Activated T-helper 2 cell treated with anti-CD3 and anti-CD28 coated beads, Interferon-gamma antibody, Interleukin-2, Interleukin-4, amounts not matched to agents 10 μg/mL and 5 μg/mL and 100 μg/mL, durations not matched to agents 14 hours and 24 hours and 36 hours (primary cell): ENCODE measurements around the gene RRP9. TPM values are rescaled to one million over a fixed set of nuclear protein-coding genes. Genes with fewer than 3 reads are reported as not detected.

Experiments
- DNase-seq: peaks from one replicate; pipeline ENCODE4 v3.0.0; 2021; ENCODE audit warnings: low spot score
- H3K27ac Mint-ChIP-seq: one replicate; pipeline ENCODE4 v1.8.0; 2021; ENCODE audit warnings: mixed read lengths
- H3K27me3 Mint-ChIP-seq: one replicate; pipeline ENCODE4 v1.8.0; 2021; ENCODE audit warnings: low read depth, mixed read lengths
- H3K36me3 Mint-ChIP-seq: one replicate; pipeline ENCODE4 v1.8.0; 2021; ENCODE audit warnings: low read depth, mixed read lengths
- H3K4me1 Mint-ChIP-seq: one replicate; pipeline ENCODE4 v1.8.0; 2021; ENCODE audit warnings: low read depth, mixed read lengths
- H3K4me3 Mint-ChIP-seq: one replicate; pipeline ENCODE4 v1.8.0; 2021; ENCODE audit warnings: low read depth, mild to moderate bottlenecking, moderate library complexity, mixed read lengths
- H3K9me3 Mint-ChIP-seq: one replicate; pipeline ENCODE4 v1.8.0; 2021; ENCODE audit warnings: mixed read lengths
- intact Hi-C: fragments of 100-400 bp; cut with micrococcal nuclease; formaldehyde crosslinking; loops from one replicate; pipeline ENCODE4 v1.15.1; 2023
- total RNA-seq: library from RNA; stranded (reverse); gene quantifications from 2 replicates; pipeline ENCODE4 v1.2.3, GENCODE V29; 2022

RRP9 gene
- total RNA-seq, 1 donor from 2014 or later, result 57.5 TPM

DNA sequence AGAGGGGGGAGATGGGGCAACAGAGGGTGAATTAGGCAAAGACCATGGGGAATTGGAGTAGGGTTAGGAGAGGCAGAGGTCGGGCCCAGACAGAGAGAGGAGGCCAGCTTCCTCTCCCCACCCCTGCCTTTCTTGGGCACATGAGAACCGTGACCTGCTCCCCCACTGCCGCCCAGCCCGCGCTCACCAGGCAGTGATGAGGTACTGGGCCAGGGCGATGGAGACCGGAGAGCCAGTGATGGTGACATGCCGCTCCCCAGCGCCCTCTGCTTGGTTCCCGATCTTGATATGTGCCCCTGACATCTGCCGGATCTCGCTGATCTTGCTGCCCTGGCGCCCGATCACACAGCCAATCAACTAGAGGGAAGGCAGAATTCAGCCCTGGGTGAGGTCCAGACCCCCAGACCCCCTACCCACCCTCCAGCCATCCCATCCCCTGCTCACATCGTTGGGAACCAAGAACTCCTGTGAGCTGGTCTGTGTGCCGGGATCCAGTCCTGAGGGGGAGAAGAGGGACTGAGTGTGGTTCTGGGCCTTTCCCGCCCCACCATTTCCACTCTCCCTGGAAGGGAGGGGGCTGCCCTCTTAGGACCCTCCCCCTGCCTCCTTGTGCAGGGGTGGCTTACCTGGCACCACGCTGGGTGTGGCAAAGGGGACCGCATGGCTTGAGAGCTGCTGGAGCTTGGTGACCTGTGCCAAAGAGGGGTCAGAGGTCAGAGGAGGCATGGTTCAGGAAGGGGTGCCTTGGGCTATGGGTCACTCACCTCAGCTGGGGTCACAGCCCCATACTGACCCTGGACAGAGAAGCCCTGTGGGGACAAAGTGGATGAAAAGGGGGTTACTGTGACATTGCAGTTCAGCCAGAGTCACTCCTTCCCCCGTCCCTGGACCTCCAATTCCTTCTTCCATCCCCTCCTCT is 17.2 kb upstream of the RRP9 start:
- intact Hi-C loops, result no loop called here
- peaks cover 21% of the 10 kb centered on the region for H3K27me3 Mint-ChIP-seq
- H3K36me3 Mint-ChIP-seq, result no peaks in the 10 kb centered on the region
- no peak overlapping the region for H3K4me3 Mint-ChIP-seq
- no peaks in the 10 kb centered on the region for H3K9me3 Mint-ChIP-seq
- no peak for DNase-seq
- H3K4me1 Mint-ChIP-seq, result no peaks in the 10 kb centered on the region
- no peak overlapping the region for H3K27ac Mint-ChIP-seq

DNA sequence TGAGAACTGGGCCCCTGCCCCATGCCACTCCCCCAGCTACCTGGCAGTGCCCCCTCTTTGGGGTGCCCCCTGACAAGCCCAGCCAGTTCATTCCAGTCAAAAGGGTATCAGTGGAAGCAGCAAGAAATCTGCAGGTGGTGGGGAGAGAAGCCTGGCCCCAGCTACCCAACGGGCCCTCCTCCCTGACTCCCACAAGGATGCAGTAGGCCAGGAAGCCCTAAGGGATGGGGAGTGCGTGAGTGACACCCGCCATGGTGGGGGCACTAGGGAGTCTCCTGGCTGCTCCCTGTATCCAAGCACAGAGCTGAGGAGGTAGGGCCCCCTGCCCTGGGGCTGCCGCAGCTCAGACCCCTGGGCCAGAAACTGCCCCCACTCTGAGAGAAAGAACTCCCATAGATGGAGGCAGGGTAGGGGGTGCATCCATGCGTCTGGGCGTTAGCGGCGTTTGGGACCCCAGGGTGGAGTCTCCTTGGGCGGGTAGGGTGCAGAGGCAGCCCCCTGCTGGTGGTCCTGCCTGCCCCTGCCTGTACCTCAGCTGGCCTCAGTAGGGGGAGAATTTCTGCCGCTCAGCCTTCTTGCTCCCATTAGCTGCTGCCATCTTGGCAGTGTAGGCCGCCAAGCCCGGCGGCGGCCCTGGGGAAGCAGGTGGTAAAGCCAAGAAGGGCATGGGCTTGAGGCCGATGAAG is 16.0 kb upstream of the RRP9 start:
- no peak overlapping the region for H3K27ac Mint-ChIP-seq
- H3K27me3 Mint-ChIP-seq, result peaks cover 30% of the 10 kb centered on the region
- no peaks in the 10 kb centered on the region for H3K36me3 Mint-ChIP-seq
- no peaks in the 10 kb centered on the region for H3K4me1 Mint-ChIP-seq
- H3K9me3 Mint-ChIP-seq, result no peaks in the 10 kb centered on the region
- intact Hi-C loops, result no loop called here
- H3K4me3 Mint-ChIP-seq, result no peak overlapping the region
- DNase-seq, result no peak

DNA sequence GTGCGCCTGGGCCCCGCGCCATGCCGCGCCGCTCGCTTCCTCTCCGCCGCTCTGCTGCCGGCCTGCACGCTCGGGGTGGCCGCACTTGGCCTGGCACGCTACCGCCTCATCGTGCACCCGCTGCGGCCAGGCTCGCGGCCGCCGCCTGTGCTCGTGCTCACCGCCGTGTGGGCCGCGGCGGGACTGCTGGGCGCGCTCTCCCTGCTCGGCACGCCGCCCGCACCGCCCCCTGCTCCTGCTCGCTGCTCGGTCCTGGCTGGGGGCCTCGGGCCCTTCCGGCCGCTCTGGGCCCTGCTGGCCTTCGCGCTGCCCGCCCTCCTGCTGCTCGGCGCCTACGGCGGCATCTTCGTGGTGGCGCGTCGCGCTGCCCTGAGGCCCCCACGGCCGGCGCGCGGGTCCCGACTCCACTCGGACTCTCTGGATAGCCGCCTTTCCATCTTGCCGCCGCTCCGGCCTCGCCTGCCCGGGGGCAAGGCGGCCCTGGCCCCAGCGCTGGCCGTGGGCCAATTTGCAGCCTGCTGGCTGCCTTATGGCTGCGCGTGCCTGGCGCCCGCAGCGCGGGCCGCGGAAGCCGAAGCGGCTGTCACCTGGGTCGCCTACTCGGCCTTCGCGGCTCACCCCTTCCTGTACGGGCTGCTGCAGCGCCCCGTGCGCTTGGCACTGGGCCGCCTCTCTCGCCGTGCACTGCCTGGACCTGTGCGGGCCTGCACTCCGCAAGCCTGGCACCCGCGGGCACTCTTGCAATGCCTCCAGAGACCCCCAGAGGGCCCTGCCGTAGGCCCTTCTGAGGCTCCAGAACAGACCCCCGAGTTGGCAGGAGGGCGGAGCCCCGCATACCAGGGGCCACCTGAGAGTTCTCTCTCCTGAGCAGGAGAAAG is 14.4 kb upstream of the RRP9 start:
- H3K4me1 Mint-ChIP-seq, result no peaks in the 10 kb centered on the region
- peaks cover 31% of the 10 kb centered on the region for H3K27me3 Mint-ChIP-seq
- H3K4me3 Mint-ChIP-seq, result no peak overlapping the region
- no peaks in the 10 kb centered on the region for H3K36me3 Mint-ChIP-seq
- no peak for DNase-seq
- H3K27ac Mint-ChIP-seq, result no peak overlapping the region
- H3K9me3 Mint-ChIP-seq, result no peaks in the 10 kb centered on the region
- intact Hi-C loops, result no loop called here

DNA sequence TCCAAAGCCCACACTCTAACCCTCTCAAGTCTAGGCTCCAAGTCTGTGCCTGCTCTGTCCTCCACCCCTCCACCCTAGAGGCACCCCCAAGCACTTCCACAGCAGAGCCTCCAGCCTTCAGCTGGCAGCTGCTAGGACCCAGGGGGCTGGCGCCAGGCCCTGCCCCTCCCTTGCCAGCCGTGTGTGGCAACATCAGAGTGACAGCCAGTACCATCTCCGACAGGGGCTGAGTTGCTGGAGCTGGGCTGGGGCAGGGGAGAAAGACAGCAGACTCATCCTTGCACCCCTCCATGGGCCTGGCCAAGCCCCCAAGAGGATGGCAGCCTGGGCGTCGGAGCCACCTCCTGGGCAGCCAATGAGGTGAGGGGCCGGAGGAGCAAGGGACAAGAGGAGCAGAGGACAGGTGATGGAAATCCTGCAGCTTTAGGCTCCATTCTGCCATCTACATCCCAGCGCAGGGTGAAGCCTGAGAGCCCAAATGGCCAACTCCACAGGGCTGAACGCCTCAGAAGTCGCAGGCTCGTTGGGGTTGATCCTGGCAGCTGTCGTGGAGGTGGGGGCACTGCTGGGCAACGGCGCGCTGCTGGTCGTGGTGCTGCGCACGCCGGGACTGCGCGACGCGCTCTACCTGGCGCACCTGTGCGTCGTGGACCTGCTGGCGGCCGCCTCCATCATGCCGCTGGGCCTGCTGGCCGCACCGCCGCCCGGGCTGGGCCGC is 13.6 kb upstream of the RRP9 start, which contains the start of gene GPR62:
Gene GPR62 (plus strand): TSS at position 207 of the 718 bp plus-strand sequence. CDS start 272 bp downstream, at position 479.
- no peak within 1 kb of the TSS for H3K4me3 Mint-ChIP-seq
- intact Hi-C loops, result no loop called here
- DNase-seq, result no peak
- H3K4me1 Mint-ChIP-seq, result no peaks in the 10 kb centered on the region
- H3K27me3 Mint-ChIP-seq, result peaks cover 31% of the 10 kb centered on the region
- no peaks in the 10 kb centered on the region for H3K9me3 Mint-ChIP-seq
- no peak within 1 kb of the TSS for H3K27ac Mint-ChIP-seq
- no peaks in the 10 kb centered on the region for H3K36me3 Mint-ChIP-seq

DNA sequence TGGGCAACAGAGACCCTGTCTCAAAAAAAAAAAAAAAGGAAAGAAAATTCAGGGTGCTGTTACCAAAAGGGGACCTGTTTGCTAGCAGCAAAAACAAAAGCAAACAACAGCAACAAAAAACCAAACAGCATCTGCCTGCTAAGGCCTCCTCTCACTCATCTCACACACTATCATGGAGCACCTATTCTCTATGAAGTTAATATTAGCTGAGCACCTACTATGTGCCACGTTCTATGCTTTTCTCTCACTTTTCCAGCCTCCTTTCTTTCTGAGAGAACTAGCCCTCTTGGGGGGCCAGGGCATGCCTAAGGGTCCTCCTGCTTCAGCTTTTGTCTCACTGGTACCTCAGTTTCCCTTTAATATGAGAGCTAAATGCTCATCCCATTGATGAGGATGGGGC is 13.0 kb upstream of the RRP9 start:
- Mint-ChIP-seq H3K27ac (no peak overlapping the region), H3K27me3 (peaks cover 31% of the 10 kb centered on the region)
- intact Hi-C loops, result no loop called here

DNA sequence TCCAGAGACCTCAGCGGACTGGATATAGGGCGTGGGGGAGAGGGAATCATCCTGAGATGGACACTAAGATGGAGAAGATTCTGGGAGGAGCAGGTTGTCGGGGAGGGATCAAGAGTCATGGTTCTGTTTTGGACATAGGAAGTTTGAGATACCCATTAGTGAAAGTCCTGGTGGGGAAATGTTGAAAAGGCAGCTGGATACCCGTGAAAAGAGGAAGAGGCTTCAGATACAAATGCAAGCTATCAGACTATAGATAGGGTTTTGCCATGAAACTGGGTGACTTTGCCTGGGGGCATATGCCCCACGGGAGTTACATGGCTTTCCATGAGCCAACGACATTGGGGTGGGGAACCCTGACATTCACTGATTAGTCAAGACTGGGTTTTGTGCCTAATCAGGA is 12.4 kb upstream of the RRP9 start:
- Mint-ChIP-seq H3K4me1 (no peaks in the 10 kb centered on the region), H3K36me3 (no peaks in the 10 kb centered on the region), H3K9me3 (no peaks in the 10 kb centered on the region), H3K27me3 (peaks cover 31% of the 10 kb centered on the region), H3K27ac (no peak overlapping the region), H3K4me3 (no peak overlapping the region)
- no peak for DNase-seq
- intact Hi-C loops, result no loop called here

More for the DNA sequence above, 13.0 kb upstream of the RRP9 start:
- Mint-ChIP-seq H3K36me3 (no peaks in the 10 kb centered on the region), H3K4me1 (no peaks in the 10 kb centered on the region), H3K4me3 (no peak overlapping the region), H3K9me3 (no peaks in the 10 kb centered on the region)
- DNase-seq, result no peak

DNA sequence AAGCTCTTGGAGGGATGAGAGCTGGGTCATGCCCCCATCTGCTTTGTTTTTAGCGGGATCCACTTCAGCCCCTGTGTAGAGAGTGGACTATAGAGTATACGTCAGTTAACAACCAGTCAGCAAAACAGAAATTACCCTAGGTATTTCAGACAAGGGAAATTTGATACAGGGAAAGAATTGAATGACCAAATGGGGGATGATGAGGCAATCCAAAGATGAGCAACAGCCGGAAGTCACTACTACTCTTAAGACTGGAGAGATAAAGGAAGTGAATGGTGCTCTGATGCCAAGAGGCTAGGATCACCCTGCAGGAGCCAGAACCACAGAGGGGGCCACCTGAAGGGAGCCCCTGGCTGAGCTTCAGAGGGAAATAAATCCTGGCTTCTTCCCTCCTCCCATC is 11.7 kb upstream of the RRP9 start:
- H3K4me3 Mint-ChIP-seq, result no peak overlapping the region
- H3K36me3 Mint-ChIP-seq, result no peaks in the 10 kb centered on the region
- no peaks in the 10 kb centered on the region for H3K4me1 Mint-ChIP-seq
- H3K27ac Mint-ChIP-seq, result no peak overlapping the region
- intact Hi-C loops, result no loop called here
- no peak for DNase-seq
- no peaks in the 10 kb centered on the region for H3K9me3 Mint-ChIP-seq
- peaks cover 31% of the 10 kb centered on the region for H3K27me3 Mint-ChIP-seq

DNA sequence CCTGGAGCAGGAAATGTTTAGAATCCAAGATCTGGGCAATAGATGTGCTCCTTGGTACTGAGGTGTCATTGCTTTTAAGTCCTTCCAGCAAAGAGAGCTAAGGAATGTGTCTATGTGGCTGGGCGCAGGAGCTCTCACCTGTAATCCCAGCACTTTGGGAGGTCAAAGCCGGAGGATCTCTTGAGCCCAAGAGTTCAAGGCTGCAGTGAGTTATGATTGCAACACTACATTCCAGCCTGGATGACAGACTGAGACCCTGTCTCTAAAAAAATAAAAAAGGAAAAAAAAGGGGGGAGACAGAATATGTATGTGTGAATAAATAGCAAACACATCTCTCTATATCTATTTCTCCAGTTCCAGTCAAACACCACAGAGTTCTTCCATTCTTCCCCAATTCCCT is 9.2 kb upstream of the RRP9 start:
- DNase-seq, result no peak
- Mint-ChIP-seq H3K4me1 (no peaks in the 10 kb centered on the region), H3K27me3 (peaks cover 26% of the 10 kb centered on the region), H3K27ac (no peak overlapping the region), H3K9me3 (no peaks in the 10 kb centered on the region), H3K36me3 (no peaks in the 10 kb centered on the region), H3K4me3 (no peak overlapping the region)
- intact Hi-C loops, result no loop called here

DNA sequence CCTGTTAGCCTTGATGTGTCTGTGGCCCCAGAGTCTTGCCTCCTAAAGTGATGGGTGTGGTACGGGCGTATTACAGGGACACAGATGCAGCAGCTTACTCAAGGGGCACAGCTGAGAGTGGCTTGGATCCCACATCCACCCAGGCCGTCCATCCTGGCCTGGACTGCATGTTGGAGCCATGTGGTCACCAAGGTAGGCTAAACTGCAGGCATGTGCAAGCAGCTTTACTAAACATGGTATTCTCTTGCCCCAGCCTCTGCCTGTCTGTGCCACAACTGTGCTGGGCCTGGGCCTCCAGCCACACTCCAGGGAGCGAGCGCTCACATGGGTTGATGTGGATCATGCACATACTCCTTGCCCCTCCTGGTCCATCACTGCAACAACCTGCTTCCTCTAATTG is 7.4 kb upstream of the RRP9 start:
- Mint-ChIP-seq H3K4me1 (no peaks in the 10 kb centered on the region), H3K36me3 (no peaks in the 10 kb centered on the region), H3K4me3 (no peak overlapping the region), H3K27ac (no peak overlapping the region), H3K27me3 (peaks cover 15% of the 10 kb centered on the region), H3K9me3 (no peaks in the 10 kb centered on the region)
- intact Hi-C loops, result no loop called here
- no peak for DNase-seq

DNA sequence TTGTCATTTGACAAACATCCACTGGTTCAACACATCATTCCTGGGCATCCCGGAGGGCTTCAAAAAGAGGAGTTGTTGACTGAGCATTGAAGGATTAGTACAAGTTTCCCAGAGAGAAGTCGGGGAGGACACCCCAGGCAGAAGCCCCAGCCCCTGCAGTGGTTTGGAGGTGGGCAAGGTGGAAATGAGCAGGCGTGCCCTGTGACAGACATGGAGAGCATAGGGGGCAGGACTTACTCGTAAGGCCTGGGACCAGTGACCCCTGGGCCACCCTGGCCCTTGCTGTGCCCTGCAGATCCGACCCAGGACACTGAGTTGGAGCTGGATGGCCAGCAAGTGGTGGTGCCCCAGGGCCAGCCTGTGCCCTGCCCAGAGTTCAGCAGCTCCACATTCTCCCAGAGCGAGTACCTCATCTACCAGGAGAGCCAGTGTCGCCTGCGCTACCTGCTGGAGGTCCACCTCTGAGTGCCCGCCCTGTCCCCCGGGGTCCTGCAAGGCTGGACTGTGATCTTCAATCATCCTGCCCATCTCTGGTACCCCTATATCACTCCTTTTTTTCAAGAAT is 6.4 kb upstream of the RRP9 start:
- Mint-ChIP-seq H3K4me3 (no peak overlapping the region), H3K27me3 (peaks cover 4% of the 10 kb centered on the region), H3K27ac (no peak overlapping the region), H3K9me3 (no peaks in the 10 kb centered on the region), H3K4me1 (peaks cover under 1% of the 10 kb centered on the region), H3K36me3 (no peaks in the 10 kb centered on the region)
- DNase-seq, result no peak
- intact Hi-C loops, result no loop called here

DNA sequence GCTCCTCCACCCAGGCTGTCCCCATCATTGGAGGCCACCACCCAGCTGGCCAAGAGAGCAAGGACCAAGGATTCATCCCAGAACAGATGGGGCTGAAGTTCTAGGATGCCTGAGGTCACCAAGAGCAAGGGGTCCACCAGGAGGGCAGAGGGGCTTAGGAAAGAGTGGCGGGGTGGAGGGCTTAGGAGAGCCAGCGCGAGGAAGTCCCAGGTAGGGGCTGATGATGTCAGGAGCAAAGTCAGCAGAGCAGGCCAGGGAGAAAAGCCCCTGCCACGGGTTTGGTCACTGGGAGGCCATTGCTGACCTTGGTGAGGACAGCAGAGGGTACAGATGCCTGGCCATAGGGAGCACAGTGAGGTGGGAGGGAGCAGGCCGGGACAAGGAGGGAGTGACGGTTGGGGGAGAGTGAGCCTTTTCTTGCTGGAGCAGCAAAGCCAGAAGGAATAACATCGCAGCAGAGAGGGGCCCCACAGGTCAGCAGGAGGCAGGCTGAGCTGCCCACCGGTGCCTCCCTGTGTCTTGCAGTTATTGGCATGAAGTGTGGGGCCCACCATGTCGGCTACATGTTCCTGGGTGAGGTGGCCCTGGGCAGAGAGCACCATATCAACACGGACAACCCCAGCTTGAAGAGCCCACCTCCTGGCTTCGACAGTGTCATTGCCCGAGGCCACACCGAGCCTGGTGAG is 5.7 kb upstream of the RRP9 start:
- no peak overlapping the region for H3K27ac Mint-ChIP-seq
- peaks cover 5% of the 10 kb centered on the region for H3K4me1 Mint-ChIP-seq
- H3K36me3 Mint-ChIP-seq, result no peaks in the 10 kb centered on the region

More for the DNA sequence above, 5.7 kb upstream of the RRP9 start:
- DNase-seq, result no peak
- no peak overlapping the region for H3K4me3 Mint-ChIP-seq
- H3K9me3 Mint-ChIP-seq, result no peaks in the 10 kb centered on the region
- H3K27me3 Mint-ChIP-seq, result peaks cover 3% of the 10 kb centered on the region
- intact Hi-C loops, result no loop called here
